GM19397 (cell line): ENCODE results near the gene IRGQ.

Experiments
- ATAC-seq: cut with Tn5 transposase; IDR thresholded peaks from one replicate; pipeline ENCODE4 v1.9.1; 2021; ENCODE audit warnings: mild to moderate bottlenecking, moderate library complexity; ENCODE audit not compliant: unreplicated experiment

The IRGQ gene

GRCh38 chr19:43546581-43546980, 49.4 kb downstream of the IRGQ start:
- no peak for ATAC-seq

GRCh38 chr19:43545981-43546380, 50.0 kb downstream of the IRGQ start:
- no peak for ATAC-seq

- no peak for ATAC-seq
Measured at GRCh38 chr19:43545276-43545675, 50.7 kb downstream of the IRGQ start.

GRCh38 chr19:43544077-43544476, 51.9 kb downstream of the IRGQ start:
- ATAC-seq = no peak

DNA sequence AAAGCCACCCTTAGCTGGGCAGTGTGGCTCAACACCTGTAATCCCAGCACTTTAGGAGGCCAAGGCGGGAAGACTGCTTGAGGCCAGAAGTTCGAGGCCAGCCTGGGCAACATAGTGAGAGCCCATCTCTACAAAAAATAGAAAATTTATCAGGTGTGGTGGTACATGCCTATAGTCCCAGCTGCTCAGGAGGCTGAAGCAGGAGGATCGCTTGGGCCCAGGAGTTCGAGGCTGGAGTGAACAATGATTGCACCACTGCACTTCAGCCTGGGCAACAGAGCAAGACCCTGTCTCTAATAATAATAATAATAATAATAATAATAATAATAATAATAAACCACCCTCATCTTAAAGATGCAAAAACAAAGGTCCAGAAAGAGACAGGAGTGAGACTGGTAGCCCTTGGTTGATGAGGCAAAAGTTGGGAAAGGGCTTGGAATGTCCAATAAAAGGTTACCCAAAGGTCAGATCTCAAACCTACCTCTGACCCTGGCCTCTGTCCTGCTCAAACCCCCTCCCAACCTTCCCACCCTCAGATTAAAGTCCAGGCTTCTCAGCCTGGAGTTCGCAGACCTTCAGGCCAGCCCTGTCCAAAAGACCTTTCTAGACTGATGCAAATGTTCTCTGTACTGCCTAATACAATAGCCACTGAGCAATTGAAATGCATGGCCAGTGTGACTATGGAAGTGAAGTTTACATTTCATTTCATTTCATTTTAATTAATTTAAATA, 53.8 kb downstream of the IRGQ start:
- no peak for ATAC-seq

DNA sequence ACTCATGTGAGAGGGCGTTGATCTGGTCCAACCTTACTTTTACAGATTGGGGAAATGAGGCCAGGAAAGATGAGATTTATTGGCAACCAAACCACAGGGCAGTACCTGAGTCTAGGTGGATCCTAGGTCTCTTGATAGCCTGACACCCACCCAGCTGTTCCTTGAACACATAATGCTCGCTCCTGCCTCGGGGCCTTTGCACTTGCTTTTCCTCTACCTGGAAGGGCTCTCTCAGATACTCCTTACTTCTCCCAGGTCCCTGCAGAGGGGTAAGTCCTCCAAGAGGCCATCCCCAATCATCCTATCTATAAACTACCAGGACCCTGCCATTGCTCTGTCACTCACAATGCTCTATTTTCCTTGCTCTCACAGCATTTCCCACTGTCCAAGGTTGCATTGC, 55.6 kb downstream of the IRGQ start:
- no peak for ATAC-seq

DNA sequence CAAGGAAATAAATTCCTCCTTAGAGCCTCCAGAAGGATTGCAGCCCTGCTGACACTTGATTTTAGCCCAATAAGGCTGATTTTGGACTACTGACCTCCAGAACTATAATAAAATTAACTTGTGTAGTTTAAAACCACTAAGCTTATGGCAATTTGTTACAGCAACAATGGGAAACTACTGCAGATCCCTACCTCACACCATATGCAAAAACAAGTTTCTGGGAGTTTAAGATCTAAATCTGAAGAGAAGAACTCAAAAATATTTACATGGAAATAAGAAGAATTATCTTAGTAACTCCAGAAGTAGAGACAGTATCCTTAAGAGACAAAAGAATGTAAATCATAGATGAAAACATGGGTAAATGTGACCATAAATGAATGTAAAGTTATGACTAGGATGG, 57.0 kb downstream of the IRGQ start:
- no peak for ATAC-seq

GRCh38 chr19:43534816-43535761, 60.8 kb downstream of the IRGQ start:
- ATAC-seq = no peak
